Activated naive CD4-positive, alpha-beta T cell treated with anti-CD3 and anti-CD28 coated beads, Interleukin-2, amount 50 U/mL, for 72 hours (primary cell): ENCODE data around the gene NCLN. TPM values are rescaled to one million over a fixed set of nuclear protein-coding genes. Genes with fewer than 3 reads are reported as not detected.
"Not testable (repeated sequence)": the region's sequence is repeated elsewhere in the genome, so short reads cannot be mapped to it uniquely, and the experiment has no call there.

ENCODE experiments used
- ATAC-seq, 2 donors: fragments of 150-1000 bp; cut with Tn5 transposase; 2 replicates each; pipeline ENCODE4 v1.10.0; 2021; ENCODE audit warnings: mild to moderate bottlenecking in 2 of 2, moderate library complexity in 2 of 2
- DNase-seq, 2 donors: peaks; one replicate each; pipeline ENCODE4 v3.0.0; 2021 to 2022; ENCODE audit warnings: low spot score in 2 of 2
- H3K27ac Mint-ChIP-seq, 2 donors: one replicate each; pipeline ENCODE4 v1.8.0; 2022; ENCODE audit warnings: mild to moderate bottlenecking in 2 of 2, mixed read lengths in 2 of 2
- H3K36me3 Mint-ChIP-seq, 2 donors: one replicate each; pipeline ENCODE4 v1.8.0; 2022; ENCODE audit warnings: mixed read lengths in 2 of 2
- H3K9me3 Mint-ChIP-seq, 2 donors: one replicate each; pipeline ENCODE4 v1.8.0; 2022; ENCODE audit warnings: mixed read lengths in 2 of 2
- total RNA-seq, 2 donors: library from RNA; stranded (reverse); gene quantifications; one replicate each; pipeline ENCODE4 v1.2.3, GENCODE V29; 2022

NCLN gene
- total RNA-seq, 2 donors from 2014 or later: 41.7 to 63.3 TPM

DNA sequence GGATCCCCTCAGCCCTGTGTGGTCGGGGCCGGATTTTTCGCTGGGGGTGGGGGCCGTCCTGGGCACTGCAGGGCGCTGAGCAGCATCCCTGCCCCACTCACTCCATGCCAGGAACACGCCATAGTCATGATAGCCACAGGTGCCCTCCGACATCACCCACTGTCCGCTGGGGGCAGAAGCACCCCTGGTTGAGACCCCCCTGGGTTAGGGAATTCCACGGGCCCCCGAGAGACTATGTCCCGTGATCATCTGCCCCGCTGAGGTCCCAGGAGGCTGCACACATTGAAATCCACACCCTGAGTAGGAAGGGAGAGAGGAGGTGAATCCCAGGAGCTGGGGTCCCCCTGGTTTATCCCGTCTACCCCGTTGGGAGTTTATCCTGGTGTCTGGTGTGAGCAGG, 16.2 kb downstream of the NCLN start:
- H3K9me3 Mint-ChIP-seq: no peaks in the 10 kb centered on the region
- no peaks in the 10 kb centered on the region for H3K36me3 Mint-ChIP-seq
- no peak for ATAC-seq
- no peak for DNase-seq
- no peak overlapping the region for H3K27ac Mint-ChIP-seq

GRCh38 chr19:3202346-3202745, 16.6 kb downstream of the NCLN start:
- H3K27ac Mint-ChIP-seq: no peak overlapping the region
- DNase-seq (no peak), ATAC-seq (no peak)
- no peaks in the 10 kb centered on the region for H3K9me3 Mint-ChIP-seq
- H3K36me3 Mint-ChIP-seq: no peaks in the 10 kb centered on the region

DNA sequence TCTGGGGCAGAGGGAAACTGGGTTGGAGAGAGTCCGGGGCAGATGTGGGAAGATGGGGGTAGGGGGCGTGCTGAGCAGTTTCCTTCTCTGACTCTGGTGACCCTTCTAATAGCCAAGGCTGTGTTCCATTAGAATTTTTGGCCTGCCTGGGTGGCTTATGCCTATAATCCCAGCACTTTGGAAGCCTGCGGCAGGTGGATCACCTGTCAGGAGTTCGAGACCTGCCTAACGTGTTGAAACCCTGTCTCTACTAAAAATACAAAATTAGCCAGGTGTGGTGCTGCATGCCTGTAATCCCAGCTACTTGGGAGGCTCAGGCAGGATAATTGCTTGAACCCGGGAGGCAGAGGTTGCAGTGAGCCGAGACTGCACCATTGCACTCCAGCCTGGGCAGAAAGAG, 17.2 kb downstream of the NCLN start:
- not testable (repeated sequence) for H3K27ac Mint-ChIP-seq, ATAC-seq, H3K36me3 Mint-ChIP-seq, H3K9me3 Mint-ChIP-seq, DNase-seq

DNA sequence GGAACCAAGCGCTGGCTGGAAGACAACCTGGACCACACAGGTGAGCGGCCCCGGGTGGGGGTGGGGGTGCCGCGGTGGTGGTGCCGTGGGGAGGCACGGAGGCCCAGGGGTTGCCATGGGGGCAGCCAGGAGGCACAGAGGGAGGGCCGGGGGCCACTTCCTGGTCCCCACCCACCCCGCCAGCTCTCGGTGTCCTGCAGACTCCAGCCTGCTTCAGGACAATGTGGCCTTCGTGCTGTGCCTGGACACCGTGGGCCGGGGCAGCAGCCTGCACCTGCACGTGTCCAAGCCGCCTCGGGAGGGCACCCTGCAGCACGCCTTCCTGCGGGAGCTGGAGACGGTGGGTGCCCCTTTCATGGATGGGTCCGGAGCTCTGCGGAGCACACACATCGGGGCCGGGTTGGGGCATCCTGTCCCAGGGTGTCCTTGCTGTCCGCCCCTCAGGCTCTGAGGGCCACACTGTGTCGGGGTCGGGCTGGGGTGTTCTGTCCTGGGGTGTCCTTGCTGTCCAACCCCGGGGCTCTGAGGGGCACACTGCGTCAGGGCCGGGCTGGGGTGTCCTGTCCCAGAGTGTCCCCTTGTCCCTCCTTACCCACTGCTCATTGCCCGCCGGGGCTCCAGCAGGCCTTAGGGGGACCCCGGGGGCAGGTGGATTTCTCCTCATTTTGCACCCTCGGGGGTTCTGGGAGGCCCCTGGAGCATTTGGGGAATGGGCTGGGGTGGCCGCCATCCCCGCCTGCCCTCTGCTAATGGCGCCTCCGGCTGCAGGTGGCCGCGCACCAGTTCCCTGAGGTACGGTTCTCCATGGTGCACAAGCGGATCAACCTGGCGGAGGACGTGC, 18.3 kb downstream of the NCLN start:
- Mint-ChIP-seq H3K9me3 (no peaks in the 10 kb centered on the region), H3K36me3 (no peaks in the 10 kb centered on the region), H3K27ac (no peak overlapping the region)
- ATAC-seq (no peak), DNase-seq (no peak)

- no peak for DNase-seq
- no peaks in the 10 kb centered on the region for H3K9me3 Mint-ChIP-seq
- ATAC-seq: no peak
- H3K27ac Mint-ChIP-seq: no peak overlapping the region
- no peaks in the 10 kb centered on the region for H3K36me3 Mint-ChIP-seq
Observed at GRCh38 chr19:3204646-3205275, 19.0 kb downstream of the NCLN start.

GRCh38 chr19:3206216-3206953, 20.7 kb downstream of the NCLN start:
- Mint-ChIP-seq H3K36me3 (no peaks in the 10 kb centered on the region), H3K27ac (no peak overlapping the region), H3K9me3 (no peaks in the 10 kb centered on the region)
- no peak for ATAC-seq
- DNase-seq: no peak

GRCh38 chr19:3207461-3208242, 21.9 kb downstream of the NCLN start:
- DNase-seq: no peak
- no peak for ATAC-seq
- Mint-ChIP-seq H3K27ac (no peak overlapping the region), H3K36me3 (no peaks in the 10 kb centered on the region), H3K9me3 (no peaks in the 10 kb centered on the region)

DNA sequence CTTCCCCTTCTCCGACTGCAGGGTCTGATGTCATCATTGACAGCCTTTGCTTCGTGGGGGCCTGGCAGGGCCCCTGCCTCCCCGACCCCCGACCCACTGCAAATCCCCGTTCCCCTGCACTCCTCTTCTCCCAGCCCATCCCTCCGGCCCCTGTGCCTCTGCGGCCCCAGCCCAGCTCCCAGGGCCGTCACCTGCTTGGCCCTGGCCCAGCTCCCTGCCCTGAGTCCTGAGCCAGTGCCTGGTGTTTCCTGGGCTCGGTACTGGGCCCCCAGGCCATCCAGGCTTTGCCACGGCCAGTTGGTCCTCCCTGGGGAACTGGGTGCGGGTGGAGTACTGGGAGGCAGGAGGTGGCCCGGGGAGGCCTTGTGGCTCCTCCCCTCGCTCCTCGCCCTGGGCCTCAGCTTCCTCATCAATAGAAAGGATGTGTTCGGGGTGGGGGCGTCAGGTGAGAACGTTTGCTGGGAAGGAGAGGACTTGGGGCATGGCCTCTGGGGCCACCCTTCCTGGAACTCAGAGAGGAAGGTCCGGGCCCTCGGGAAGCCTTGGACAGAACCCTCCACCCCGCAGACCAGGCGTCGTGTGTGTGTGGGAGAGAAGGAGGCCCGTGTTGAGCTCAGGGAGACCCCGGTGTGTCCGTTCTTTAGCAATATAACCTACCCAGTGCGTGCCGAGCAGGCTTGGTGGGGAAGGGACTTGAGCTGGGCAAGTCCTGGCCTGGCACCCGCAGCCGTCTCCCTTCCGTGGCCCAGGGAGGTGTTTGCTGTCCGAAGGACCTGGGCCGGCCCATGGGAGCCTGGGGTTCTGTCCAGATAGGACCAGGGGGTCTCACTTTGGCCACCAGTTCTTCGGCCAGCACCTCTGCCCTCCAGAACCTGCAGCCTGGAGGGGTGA, 22.8 kb downstream of the NCLN start:
- ATAC-seq: no peak
- DNase-seq: no peak
- H3K9me3 Mint-ChIP-seq: no peaks in the 10 kb centered on the region
- H3K36me3 Mint-ChIP-seq: no peaks in the 10 kb centered on the region
- peak overlapping the region; percentile 41 to 55 for H3K27ac Mint-ChIP-seq

GRCh38 chr19:3210347-3211017, 24.8 kb downstream of the NCLN start:
- Mint-ChIP-seq H3K9me3 (no peaks in the 10 kb centered on the region), H3K27ac (peak overlapping the region in 1 of 2 donors; percentile 51), H3K36me3 (no peaks in the 10 kb centered on the region)
- ATAC-seq (peak; percentile 84 to 91), DNase-seq (peak; percentile 71 to 82)

GRCh38 chr19:3211191-3211590, 25.5 kb downstream of the NCLN start:
- DNase-seq: no peak
- H3K36me3 Mint-ChIP-seq: no peaks in the 10 kb centered on the region
- H3K27ac Mint-ChIP-seq: peak overlapping the region in 1 of 2 donors; percentile 51
- no peak for ATAC-seq
- H3K9me3 Mint-ChIP-seq: no peaks in the 10 kb centered on the region

DNA sequence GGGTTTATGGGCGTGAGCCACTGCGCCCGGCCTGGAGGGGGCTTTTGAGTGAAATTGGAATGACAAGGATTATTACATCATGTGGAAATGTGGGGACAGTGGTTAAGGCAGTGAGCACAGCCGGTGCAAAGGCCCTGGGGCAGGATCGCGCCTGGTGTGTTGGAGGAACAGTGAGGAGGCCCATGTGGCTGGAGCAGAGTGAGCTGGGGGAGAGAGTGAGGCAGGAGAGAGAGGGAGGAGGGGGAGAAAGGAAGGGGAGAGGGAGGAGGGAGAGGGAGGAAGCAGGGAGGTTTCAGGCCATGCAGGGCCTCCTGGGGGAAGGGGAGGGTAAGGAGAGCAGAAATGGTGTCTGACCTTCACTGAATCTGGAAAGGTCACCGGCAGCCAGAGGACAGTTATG, 27.4 kb downstream of the NCLN start:
- DNase-seq: no peak
- peaks cover 0 to 4% of the 10 kb centered on the region in 2 donors for H3K36me3 Mint-ChIP-seq
- peak overlapping the region in 1 of 2 donors; percentile 10 for H3K27ac Mint-ChIP-seq
- ATAC-seq: no peak
- no peaks in the 10 kb centered on the region for H3K9me3 Mint-ChIP-seq

DNA sequence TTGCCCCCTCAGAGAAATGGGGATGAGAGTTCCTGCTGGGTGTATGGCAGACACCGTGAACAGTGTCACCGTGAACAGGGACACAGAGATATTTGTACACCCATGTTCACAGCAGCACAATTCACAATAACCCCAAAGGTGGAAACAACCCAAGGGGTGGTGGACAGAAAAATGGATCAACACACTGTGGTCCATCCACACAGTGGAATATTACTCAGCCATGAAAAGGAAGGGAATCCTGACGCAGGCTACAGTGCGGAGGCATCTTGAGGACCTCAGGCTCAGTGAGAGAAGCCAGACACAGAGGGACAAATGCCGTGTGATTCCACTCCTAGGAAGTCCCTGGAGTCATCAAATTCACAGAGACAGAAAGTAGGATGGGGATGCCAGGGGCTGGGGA, 31.1 kb downstream of the NCLN start:
- DNase-seq (no peak), ATAC-seq (no peak)
- Mint-ChIP-seq H3K27ac (no peak overlapping the region), H3K9me3 (no peaks in the 10 kb centered on the region), H3K36me3 (peaks cover 0 to 4% of the 10 kb centered on the region in 2 donors)

GRCh38 chr19:3220576-3220975, 34.8 kb downstream of the NCLN start:
- H3K36me3 Mint-ChIP-seq: peaks cover 0 to 4% of the 10 kb centered on the region in 2 donors
- DNase-seq: no peak
- H3K9me3 Mint-ChIP-seq: no peaks in the 10 kb centered on the region
- no peak for ATAC-seq
- no peak overlapping the region for H3K27ac Mint-ChIP-seq

DNA sequence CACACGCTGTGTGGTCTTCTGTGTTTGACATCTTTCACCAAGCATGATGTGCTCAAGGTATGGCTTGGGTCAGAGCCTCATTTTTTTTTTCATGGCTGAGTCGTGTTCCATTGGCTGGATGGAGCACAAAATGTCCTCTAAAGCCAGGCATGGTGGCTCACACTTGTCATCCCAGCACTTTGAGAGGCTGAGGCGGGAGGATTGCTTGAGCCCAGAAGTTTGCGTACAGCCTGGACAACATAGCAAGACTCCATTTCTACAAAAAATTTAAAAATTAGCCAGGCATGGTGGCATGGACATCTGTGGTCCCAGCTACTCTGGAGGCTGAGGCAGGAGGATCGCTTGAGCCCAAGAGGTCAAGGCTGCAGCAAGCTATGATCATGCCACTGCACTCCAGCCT, 35.8 kb downstream of the NCLN start:
- not testable (repeated sequence) for ATAC-seq, H3K27ac Mint-ChIP-seq, DNase-seq, H3K9me3 Mint-ChIP-seq, H3K36me3 Mint-ChIP-seq

- H3K27ac Mint-ChIP-seq: no peak overlapping the region
- DNase-seq: no peak
- H3K9me3 Mint-ChIP-seq: no peaks in the 10 kb centered on the region
Observed at GRCh38 chr19:3222709-3223108, 37.0 kb downstream of the NCLN start.

More at GRCh38 chr19:3222709-3223108, 37.0 kb downstream of the NCLN start:
- H3K36me3 Mint-ChIP-seq: no peaks in the 10 kb centered on the region
- no peak for ATAC-seq
